ENCODE results near the gene LCN6.
"Not testable (repeated sequence)": the region's sequence is repeated elsewhere in the genome, so short reads cannot be mapped to it uniquely, and the experiment has no call there.

Gene LCN6

DNA sequence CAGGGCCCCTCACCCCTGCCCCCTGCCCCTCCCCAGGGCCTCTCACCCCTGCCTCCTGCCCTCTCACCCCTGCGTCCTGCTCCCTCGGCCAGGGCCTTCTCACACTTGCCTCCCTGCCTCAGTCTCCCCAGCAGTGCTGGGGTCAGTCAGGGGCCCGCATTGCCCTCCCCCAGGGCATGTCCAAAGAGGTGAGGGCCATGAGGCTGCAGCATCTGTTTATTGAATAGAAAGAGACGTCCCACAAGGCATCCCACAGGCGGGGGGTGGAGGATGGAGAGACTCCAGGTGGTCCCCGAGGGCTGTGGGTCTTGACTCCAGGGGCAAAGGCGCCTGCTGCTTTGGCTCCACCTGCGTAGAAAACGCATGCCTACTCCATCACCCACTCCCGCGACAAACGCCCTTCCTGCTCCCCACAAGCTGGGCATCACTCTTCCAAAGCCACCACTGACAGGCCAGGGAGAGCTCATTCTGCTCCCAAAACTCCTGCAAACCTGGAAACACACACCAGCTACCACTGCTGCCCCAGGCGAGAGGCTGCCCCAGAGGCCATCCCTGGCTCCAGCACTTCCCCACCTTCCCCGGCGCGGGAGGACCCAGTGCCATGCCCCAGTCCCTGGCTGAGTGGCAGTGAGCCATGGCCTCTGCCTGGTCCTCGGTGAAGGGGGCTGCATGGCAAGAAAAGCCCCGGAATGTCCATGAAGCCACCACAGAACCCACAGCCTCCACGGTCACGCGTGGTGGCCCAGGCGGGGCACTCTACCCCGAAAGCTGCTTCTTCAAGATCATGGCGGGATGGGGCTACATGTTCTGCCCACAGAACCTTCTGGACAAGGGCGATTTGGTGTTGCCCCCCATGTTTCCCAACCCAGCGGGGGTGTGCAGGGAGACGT, 11.4 kb upstream of the LCN6 start:
- DNase-seq (ENCODE audit: low read depth), result no peak

DNA sequence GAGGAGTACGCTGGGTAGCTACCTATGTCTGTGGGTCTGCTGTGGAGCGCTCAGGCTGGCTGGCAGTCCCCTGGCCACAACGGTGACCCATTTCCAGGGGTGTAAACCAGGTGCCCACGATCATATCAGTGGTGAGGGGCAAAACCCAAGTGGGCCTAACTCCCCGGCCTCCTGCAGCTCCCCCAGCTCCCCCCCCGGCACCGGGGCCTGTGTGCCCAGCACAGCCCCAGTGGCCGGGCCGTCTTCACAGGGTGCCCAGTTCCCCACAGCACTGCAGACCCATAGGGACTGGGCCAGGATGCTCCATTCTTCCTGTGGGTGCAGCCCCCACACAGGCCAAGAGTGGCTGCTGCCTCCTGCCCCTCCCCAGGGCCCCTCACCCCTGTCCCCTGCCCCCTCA, 10.7 kb upstream of the LCN6 start:
- DNase-seq (ENCODE audit: low read depth), result no peak

DNA sequence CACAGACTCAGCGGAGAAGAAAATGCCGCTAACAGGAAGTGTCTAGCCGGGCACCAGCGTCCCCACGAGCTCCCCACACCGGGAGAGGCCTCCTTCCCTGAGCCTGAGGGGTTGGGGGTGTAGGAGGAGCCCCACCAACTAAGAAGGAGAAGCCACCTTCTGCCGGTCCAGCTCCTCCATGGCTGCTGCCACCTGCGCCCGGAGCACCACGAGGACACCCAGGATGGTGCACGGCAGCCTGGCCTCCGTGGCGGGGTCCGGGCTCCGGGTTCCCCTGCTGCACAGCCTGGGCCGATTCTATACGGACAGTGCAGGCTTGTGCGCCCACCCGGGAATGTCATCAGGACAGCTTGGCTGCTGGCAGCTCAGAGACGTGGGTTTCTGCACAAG, 9.4 kb upstream of the LCN6 start:
- no peak for DNase-seq (ENCODE audit: low read depth)

DNA sequence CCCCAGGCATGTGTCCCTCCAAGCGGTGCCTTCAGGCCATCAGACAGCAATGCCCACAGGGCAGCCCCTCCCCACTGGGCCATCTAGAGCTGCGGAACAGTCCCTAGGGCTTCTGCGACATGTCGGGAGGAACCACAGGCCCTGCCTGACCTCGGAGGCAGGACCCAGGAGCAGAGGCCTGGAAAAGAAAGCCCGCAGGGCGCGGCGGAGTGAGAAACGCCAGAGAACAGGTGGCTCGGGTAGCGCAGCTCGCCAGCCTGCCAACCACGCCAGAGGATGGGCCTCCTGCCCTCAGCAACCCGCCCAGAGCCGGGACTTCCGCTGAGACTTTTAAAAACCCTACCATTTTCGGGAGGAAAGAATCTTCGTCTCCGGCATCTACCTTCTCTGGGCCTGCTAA, 9.0 kb upstream of the LCN6 start:
- no peak for DNase-seq (ENCODE audit: low read depth)

DNA sequence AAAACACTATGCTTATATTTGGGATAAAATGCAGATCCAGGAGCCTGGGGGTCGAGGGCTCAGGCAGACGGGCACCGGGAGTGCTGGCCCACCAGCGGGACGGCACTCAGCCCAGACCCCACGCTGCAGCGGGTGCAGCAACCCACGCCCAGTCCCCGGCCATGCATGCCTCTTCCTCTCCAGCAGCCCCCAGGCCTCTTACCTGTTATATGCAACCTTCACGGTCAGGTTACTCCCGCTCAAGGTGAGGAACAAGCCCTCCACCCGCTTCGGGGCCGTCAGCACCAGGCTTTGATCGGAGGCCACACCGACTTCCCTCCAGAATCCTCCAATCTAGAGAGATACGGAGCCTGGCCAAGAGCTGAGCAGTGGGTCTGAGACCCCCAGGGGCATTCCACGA, 8.5 kb upstream of the LCN6 start:
- no peak for DNase-seq (ENCODE audit: low read depth)

DNA sequence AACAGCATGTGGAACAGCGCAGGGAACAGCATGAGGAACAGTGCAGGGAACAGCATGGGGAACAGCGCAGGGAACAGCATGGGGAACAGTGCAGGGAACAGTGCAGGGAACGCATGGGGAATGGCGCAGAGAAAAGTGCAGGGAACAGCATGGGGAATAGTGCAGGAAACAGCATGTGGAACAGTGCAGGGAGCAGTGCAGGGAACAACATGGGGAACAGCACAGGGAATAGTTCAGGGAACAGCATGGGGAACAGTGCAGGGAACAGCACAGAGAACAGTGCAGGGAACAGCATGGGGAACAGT, 7.8 kb upstream of the LCN6 start:
- DNase-seq (ENCODE audit: low read depth), result no peak

DNA sequence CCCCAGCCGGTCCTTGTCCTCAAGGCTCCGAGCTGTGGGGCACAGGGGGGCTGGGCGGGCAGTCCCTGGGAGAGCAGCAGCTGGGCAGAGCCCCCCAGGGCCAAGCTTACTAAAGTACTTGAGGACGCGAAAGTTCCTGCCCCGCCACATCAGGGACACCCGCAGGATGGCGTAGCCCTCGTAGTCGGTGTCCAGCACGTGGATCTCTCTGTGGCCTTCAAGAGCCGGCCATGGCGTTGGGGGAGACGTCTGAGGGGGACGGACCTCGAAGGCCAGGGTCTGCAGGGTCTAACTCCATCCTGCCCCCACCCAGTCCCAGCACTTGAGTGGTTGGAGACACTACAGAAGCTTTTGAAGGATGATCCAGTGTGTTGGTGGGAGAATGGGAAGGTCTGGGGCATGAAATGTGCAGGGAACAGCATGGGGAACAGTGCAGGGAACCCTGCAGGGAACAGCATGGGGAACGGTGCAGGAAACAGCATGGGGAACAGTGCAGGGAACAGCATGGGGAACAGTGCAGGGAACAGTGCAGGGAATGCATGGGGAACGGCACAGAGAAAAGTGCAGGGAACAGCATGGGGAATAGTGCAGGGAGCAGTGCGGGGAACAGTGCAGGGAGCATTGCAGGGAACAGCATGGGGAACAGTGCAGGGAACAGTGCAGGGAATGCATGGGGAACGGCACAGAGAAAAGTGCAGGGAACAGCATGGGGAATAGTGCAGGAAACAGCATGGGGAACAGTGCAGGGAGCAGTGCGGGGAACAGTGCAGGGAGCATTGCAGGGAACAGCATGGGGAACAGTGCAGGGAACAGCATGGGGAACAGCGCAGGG, 7.2 kb upstream of the LCN6 start:
- DNase-seq (ENCODE audit: low read depth), result not testable (repeated sequence)

DNA sequence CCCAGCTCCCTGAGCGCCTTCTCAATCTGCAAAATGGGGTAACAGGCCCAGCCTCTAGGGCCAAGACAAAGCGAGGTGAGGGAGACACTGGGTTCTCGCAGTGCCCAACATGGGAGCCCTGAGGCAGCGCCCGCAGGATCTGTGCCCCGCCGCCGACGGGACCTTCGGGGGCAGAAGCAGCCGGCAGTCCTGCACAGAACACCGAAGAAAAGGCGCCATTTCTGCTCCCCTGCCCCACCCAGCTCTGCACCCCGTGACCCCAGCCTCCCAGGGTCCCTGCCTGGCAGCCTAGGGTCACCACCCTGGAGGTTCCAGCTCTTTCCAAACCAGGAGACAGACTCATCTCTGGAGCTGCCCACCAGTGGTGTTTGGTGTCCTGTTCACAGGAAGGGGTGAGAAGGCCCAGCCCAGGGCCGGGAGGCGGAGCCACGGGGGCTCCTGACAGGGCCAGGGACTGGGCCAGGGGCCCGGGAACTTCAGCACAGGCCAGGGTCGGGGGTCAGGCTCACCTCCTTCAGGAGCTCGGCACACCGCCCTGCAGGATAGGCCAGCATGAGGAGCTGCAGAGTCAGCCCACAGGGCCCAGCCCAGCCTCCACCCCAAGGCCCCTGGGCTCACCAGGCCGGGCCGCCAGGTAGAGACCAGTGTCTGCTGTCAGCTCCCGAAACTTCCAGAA, 6.4 kb upstream of the LCN6 start:
- no peak for DNase-seq (ENCODE audit: low read depth)

DNA sequence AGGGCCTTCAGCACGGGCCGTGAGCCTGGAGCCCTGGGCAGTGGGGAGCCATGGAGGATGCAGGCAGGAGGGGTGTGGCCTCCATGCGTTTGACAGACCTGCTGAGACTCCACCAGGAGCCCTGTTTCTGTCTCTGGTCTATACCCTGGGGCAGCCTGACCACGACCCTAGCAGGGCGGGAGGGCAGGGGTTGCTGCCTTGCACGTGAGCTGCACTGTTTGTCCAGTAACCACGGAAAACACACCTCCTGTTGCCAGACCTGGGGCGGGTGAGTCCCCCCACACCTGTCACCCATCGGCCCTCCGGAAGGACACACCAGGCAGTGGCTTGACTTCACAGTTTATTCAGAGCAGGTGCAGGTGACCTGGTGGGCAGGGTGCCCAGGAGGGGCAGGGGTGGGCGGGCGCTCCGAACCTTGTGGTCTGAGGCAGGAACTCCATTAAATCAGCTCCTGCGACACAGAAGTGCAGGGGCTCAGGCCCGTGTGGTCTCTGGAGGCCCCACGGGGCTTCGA, 5.8 kb upstream of the LCN6 start:
- no peak for DNase-seq (ENCODE audit: low read depth)

DNA sequence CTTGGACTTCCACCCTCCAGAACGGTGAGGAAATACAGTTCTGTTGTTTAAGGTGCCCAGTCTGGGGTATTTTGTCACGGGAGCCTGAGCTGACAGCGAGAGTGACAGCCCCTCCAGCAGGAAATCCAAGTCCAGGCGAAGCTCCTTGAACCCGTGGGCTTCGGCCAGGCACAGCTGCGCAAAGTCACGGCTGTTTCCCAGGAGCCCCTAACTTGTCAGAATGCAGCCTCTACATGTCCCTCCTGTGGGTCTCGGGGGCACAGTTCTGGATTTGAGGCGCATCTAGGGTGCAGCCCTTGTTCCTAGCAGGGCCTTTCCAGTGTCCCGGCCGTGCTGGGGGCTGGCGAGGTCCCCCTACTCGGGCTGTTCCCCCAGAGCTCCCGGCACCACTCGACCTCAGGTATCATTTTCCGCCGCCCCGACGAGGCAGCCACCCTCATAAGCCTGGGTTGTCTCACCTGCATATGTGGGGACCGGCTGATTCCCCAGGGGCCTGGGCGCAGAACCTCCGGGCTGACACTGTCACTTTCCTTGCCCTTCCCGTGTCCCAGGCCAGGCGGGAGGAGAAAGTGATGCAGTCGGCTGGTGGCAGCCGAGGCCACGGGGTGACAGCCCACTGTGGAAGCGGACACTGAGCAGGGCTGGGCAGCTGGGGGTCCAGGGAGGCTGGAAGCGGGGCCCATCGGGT, 5.2 kb upstream of the LCN6 start:
- no peak for DNase-seq (ENCODE audit: low read depth)

DNA sequence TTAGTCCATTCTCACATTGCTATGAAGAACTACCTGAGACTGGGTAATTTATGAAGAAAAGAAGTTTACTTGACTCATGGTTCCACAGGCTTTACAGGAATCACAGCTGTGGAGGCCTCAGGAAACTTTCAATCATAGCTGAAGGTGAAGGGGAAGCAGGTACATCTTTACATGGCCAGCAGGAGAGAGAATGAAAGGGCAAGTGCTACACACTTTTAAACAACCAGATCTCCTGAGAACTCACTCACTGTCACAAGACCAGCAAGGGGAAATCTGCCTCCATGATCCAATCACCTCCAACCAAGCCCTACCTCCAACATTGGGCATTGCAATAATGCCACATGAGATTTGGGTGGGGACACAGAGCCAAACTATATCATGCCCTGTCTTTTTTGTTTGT, 3.5 kb upstream of the LCN6 start:
- no peak for DNase-seq (ENCODE audit: low read depth)

DNA sequence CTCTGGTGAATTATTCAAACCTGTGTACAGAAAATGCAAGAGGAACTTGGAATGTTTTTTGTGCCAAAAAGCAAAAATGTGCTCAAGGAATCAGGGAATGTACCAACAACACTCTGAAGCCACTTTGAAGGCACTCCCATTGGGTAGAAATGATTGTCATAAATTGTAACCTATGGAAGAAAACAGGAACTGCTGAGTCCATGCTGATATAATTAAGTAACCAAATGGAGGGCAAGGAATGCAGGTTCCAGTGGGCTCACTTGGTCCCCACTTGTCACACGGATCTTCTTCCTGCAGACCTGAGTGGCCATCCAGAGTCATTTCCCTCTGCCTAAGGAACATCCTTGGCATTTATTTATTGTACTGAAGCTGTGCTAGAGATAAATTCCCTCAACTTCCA, 2.9 kb upstream of the LCN6 start:
- DNase-seq (ENCODE audit: low read depth), result no peak

DNA sequence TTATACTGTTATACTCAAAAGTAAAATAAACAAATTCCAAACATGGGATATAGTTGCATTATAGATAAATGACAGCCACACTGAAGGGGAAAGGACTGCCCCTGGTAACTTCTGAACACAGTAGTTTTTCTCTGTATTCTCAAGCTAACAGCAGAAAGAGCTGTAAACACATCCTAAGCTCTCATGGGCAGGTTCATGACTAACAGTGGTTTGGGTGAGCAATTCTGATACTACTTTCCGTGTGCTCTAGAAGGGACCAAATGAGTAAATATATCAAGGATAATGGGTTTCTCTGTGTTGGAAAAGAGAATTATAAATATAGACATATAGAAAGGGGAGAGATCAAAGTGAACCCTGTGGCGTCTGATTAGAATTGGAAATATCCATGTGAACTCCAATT, 2.2 kb upstream of the LCN6 start:
- DNase-seq (ENCODE audit: low read depth), result no peak

DNA sequence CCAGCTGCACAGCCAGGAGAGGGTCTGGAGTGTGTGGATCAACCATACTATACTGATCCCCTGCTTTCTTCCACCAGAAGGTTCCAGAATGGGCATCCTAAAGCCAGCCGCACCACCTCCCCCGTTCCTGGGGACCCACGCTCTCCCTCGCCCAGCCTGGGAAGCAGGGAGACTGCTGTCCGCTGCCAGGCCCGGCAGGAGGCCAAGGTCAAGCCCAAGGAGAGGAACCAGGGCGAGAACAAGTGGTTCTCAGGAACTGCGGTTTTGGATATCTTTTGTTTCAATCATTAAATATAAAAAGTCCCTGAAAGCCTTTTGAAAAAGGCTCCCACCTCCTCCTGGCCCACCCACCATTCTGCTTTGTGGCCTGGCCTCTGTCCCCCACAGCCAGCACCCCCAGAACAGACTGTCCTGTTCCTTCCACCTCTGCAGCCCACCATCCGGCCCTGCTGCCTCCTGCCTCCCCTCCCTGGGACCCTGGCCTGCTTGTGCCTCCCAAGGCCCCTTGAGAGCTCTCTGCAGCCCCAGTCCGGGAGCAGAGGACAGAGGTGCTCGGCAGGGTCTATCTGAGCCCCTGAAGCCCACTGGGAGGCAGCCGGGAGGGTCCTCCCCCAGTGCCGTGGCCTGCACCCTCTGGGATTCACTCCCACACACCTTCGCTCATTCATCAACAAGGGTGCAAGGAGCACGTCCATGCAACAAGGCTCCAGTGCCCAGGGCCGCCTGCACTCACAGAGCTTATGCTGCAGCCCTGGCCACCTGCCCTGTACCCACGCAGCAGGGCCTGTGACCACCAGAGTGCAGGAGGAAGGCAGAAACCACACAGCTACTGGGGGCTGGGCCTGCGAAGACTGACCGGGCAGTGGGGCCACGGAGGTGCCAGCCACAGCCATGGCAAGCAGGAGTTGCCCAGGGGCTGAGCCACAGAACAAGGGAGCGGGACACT, 614 bp upstream of the LCN6 start:
- no peak for DNase-seq (ENCODE audit: low read depth)

DNA sequence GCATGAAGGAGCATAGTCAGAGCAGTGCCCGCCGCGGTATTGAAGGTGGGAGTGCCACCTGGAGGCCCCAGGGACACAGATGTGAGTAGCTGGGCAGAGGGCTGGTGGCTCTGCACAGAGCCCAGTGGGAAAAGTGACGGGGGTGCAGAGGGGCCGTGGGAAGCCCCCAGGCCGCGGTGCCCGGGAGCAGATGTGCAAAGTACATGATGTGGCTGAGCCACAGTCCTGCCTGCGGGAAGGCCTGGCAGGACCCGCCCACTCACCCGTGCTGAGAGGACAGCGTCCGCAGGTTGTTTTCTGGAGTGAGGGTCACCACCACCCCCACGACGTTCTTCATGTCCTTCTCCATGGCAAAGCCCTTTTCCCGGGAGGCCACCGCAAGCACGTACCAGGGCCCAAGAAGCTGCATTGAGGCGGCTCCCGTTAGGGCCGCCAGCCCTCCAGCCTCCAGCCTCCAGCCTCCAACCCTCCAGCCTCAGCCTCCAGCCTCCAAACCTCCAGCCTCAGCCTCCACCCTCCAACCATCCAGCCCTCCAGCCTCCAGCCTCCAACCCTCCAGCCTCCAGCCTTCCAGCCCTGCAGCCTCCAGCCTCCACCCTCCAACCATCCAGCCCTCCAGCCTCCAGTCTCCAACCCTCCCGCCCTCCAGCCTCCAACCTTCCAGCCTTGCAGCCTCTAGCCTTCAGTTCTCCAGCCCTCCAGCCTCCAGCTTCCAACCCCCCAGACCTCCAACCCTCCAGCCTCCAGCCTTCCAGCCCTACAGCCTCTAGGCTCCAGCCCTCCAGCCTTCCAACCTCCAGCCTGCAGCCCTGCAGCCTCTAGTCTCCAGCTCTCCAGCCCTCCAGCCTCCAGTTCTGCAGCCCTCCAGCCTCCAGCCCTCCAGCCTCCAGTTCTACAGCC, 914 bp downstream of the LCN6 start:
- no peak for DNase-seq (ENCODE audit: low read depth)

DNA sequence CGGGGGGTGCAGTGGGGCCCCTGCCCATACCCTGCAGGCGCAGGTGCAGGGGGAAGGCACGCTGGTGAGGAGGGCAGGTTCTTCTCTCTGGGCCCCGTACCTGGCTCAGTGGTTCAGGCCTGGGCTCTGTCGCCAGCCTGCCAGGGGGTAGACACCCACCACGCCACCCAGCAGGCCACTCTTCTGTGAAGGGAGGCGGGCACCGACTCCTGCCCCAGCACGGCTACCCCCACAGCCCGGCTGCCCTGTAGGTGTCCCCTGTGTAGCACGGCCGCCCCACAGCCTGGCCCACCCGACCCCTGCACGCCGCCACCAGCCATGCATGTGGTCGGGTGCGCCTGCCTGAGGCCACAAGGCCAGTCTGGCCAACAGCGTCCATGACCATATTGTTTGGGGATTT, 1.7 kb downstream of the LCN6 start:
- no peak for DNase-seq (ENCODE audit: low read depth)

DNA sequence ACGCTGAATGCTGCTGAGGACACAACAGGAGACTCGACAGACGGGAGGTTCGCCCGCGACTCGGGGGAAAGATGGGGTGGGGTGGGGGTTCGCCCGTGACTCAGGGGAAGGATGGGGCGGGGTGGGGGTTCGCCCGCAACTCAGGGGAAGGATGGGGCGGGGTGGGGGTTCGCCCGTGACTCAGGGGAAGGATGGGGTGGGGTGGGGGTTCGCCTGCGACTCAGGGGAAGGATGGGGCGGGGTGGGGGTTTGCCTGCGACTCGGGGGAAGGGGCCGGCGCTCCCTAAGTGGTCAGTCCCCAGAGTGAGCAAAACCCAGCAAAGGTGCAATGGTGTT, 2.2 kb downstream of the LCN6 start:
- DNase-seq (ENCODE audit: low read depth), result no peak

DNA sequence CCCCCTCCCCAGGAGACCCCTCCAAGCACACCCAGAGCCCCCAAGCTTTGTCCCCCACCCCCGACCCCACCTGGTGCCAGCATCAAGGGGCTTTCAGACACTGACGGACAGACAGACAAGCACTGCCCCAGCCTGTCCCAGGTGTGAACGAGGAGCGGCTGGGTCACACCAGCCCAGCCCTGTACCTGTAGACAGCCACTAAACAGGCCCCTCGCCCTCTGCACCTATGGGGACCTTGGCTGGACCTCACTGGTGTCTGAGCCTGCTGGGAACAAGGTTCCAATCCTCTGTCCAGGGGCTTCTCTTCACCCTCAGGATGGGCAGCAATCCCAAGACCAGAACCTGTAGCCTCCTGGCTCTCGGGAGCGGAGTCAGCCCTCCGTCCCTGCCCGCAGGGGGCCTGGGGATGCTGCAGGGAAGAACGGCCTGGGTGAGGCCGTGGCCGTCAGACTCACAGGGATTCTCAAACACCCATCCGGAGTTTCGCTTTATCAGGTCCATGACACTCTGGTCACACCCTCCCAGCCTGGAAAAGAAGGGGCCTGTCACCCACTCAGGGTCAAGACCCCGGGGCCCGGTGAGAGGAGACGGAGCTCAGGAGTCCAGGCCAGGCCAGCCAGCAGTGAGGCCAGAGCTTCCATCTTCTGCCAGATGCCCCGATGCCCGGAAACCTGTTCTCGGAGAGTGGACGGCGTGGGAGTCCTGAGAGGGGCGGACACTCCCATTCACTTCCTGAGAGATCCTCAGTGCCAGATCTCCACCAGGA, 2.8 kb downstream of the LCN6 start:
- no peak for DNase-seq (ENCODE audit: low read depth)

DNA sequence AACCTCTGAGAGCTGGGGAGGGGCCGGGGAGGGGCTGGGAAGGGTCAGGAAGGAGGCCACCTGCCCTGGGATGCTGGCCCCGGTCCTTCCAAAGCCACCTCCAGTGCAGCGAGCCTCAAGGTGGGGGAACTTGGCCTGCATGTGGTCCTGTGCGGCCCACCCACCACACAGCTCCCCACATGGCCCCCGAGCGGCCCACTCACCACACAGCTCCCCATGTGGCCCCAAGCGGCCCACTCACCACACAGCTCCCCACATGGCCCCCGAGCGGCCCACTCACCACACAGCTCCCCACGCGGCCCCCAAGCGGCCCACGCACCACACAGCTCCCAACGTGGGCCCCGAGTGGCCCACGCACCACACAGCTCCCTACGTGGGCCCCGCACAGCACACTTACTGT, 3.6 kb downstream of the LCN6 start:
- DNase-seq (ENCODE audit: low read depth), result no peak

All from HS-5 (cell line).